Neural crest cell (in vitro differentiated cells): Measurements from ENCODE around the gene PNRC1. TPM values are rescaled to one million over a fixed set of nuclear protein-coding genes. Genes with fewer than 3 reads are reported as not detected.
A peak's percentile ranks its signal among the peaks of the same experiment; 100 is the strongest.
"Not testable (repeated sequence)": the region's sequence is repeated elsewhere in the genome, so short reads cannot be mapped to it uniquely, and the experiment has no call there.

Source experiments
- DNase-seq: peaks from one replicate; pipeline ENCODE4 v3.0.0; 2021; ENCODE audit warnings: low read depth, mixed read lengths, low spot score
- H3K27ac Mint-ChIP-seq: one replicate; pipeline ENCODE4 v1.8.0; 2021; ENCODE audit warnings: mild to moderate bottlenecking, mixed read lengths; ENCODE audit not compliant: unreplicated experiment
- H3K27me3 Mint-ChIP-seq: 2 replicates; pipeline ENCODE4 v1.8.0; 2021; ENCODE audit warnings: low read depth, mild to moderate bottlenecking, mixed read lengths
- H3K36me3 Mint-ChIP-seq: 2 replicates; pipeline ENCODE4 v1.8.0; 2021; ENCODE audit warnings: low read depth, mild to moderate bottlenecking, mixed read lengths
- H3K4me1 Mint-ChIP-seq: 2 replicates; pipeline ENCODE4 v1.8.0; 2021; ENCODE audit warnings: mixed read lengths
- H3K4me3 Mint-ChIP-seq: one replicate; pipeline ENCODE4 v1.8.0; 2021; ENCODE audit warnings: mild to moderate bottlenecking, mixed read lengths
- H3K9me3 Mint-ChIP-seq: 2 replicates; pipeline ENCODE4 v1.8.0; 2021; ENCODE audit warnings: mixed read lengths
- total RNA-seq: library from RNA; stranded (reverse); gene quantifications from 2 replicates; pipeline ENCODE4 v1.2.1, GENCODE V29; 2021
- TF ChIP-seq, protein P1 (sequence below): fragments of 200-600 bp; sonication (generic); conservative IDR thresholded peaks from 2 replicates; pipeline ENCODE4 v1.5.0; 2021; ENCODE audit warnings: antibody characterized with exemption, mild to moderate bottlenecking

The PNRC1 gene
- total RNA-seq, 1 donor from 2014 or later = 42.0 TPM

- TF ChIP-seq, protein P1, sequence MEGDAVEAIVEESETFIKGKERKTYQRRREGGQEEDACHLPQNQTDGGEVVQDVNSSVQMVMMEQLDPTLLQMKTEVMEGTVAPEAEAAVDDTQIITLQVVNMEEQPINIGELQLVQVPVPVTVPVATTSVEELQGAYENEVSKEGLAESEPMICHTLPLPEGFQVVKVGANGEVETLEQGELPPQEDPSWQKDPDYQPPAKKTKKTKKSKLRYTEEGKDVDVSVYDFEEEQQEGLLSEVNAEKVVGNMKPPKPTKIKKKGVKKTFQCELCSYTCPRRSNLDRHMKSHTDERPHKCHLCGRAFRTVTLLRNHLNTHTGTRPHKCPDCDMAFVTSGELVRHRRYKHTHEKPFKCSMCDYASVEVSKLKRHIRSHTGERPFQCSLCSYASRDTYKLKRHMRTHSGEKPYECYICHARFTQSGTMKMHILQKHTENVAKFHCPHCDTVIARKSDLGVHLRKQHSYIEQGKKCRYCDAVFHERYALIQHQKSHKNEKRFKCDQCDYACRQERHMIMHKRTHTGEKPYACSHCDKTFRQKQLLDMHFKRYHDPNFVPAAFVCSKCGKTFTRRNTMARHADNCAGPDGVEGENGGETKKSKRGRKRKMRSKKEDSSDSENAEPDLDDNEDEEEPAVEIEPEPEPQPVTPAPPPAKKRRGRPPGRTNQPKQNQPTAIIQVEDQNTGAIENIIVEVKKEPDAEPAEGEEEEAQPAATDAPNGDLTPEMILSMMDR = no peak
Observed at GRCh38 chr6:89118931-89119330, 38.4 kb downstream of the PNRC1 start.

GRCh38 chr6:89120371-89120770, 39.8 kb downstream of the PNRC1 start:
- H3K27ac Mint-ChIP-seq = no peak overlapping the region
- DNase-seq = no peak
- H3K4me3 Mint-ChIP-seq = peak overlapping the region; percentile 63
- peaks cover 6% of the 10 kb centered on the region for H3K36me3 Mint-ChIP-seq
- TF ChIP-seq, protein P1 = no peak
- peaks cover 22% of the 10 kb centered on the region for H3K4me1 Mint-ChIP-seq
- no peaks in the 10 kb centered on the region for H3K9me3 Mint-ChIP-seq
- H3K27me3 Mint-ChIP-seq = no peaks in the 10 kb centered on the region

More at GRCh38 chr6:89118931-89119330, 38.4 kb downstream of the PNRC1 start:
- Mint-ChIP-seq H3K4me1 (peaks cover 22% of the 10 kb centered on the region), H3K27me3 (no peaks in the 10 kb centered on the region), H3K9me3 (no peaks in the 10 kb centered on the region), H3K27ac (peak overlapping the region; percentile 77), H3K36me3 (peaks cover 4% of the 10 kb centered on the region), H3K4me3 (peak overlapping the region; percentile 90)
- DNase-seq = no peak

- Mint-ChIP-seq H3K4me1 (peaks cover 10% of the 10 kb centered on the region), H3K27ac (no peak overlapping the region), H3K36me3 (peaks cover 5% of the 10 kb centered on the region), H3K4me3 (peak overlapping the region; percentile 6), H3K27me3 (no peaks in the 10 kb centered on the region), H3K9me3 (no peaks in the 10 kb centered on the region)
- TF ChIP-seq, protein P1 = no peak
- no peak for DNase-seq
Observed at GRCh38 chr6:89121934-89122333, 41.4 kb downstream of the PNRC1 start.

GRCh38 chr6:89122625-89123024, 42.1 kb downstream of the PNRC1 start:
- Mint-ChIP-seq H3K4me3 (no peak overlapping the region), H3K27ac (no peak overlapping the region), H3K9me3 (no peaks in the 10 kb centered on the region), H3K36me3 (peaks cover 2% of the 10 kb centered on the region), H3K27me3 (no peaks in the 10 kb centered on the region), H3K4me1 (peaks cover 6% of the 10 kb centered on the region)
- no peak for DNase-seq
- TF ChIP-seq, protein P1 = peak; percentile 69

GRCh38 chr6:89128256-89128671, 47.7 kb downstream of the PNRC1 start:
- not testable (repeated sequence) for H3K9me3 Mint-ChIP-seq, H3K27me3 Mint-ChIP-seq, DNase-seq, H3K4me3 Mint-ChIP-seq, H3K4me1 Mint-ChIP-seq, H3K27ac Mint-ChIP-seq
- H3K36me3 Mint-ChIP-seq = peaks cover 11% of the 10 kb centered on the region

- H3K27me3 Mint-ChIP-seq = no peaks in the 10 kb centered on the region
- H3K4me1 Mint-ChIP-seq = no peaks in the 10 kb centered on the region
- no peak overlapping the region for H3K4me3 Mint-ChIP-seq
- H3K27ac Mint-ChIP-seq = no peak overlapping the region
- peaks cover 4% of the 10 kb centered on the region for H3K9me3 Mint-ChIP-seq
- H3K36me3 Mint-ChIP-seq = peaks cover 13% of the 10 kb centered on the region
- TF ChIP-seq, protein P1 = no peak
- DNase-seq = no peak
Observed at GRCh38 chr6:89131599-89131998, 51.0 kb downstream of the PNRC1 start.
